Measurements from ENCODE around the gene DLG2.

DNA sequence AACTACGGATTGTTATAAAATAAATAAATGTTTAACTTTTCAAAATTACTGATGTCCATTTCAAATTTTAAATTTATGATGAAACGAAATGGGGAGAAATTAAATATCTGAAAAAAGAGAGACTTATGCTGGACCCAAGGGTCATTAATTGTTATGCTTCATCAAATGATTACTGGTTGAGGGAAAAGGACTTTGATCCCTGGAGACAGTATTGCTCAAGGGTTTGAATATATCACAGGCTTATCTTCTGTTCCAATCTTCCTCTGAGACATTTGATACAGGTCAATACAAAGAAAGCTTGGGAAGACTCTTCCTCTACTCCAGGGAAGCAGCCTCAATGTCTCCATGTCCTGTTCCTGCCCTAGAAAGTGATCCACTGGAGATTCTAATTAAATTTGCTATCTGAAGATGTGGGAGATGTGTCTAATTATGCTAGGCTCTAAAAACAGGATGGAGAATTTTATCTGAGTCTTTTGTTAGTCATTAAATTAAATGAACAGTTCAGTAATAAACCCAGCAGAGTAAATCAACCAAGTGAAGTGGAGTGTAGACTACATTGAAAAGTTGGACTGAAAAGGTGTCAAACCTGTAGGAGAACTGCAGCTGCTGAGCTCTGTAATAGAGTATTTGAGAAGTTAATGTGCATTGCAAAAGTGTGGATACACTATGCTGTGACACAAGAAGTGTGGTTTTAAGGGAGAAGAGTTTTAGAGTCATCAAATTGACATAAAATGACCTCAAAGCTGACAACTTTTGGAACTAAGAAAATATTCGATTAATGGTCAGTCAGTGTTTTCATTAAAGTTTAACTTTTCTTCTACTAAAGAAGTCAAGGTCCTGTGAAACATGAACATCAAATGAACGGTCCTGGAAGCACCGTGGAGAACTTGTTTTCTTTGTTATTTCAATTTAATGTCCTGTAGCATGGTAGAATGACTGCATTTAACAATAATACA lies 1717.3 kb downstream of the DLG2 start:
- TF ChIP-seq, protein P1, sequence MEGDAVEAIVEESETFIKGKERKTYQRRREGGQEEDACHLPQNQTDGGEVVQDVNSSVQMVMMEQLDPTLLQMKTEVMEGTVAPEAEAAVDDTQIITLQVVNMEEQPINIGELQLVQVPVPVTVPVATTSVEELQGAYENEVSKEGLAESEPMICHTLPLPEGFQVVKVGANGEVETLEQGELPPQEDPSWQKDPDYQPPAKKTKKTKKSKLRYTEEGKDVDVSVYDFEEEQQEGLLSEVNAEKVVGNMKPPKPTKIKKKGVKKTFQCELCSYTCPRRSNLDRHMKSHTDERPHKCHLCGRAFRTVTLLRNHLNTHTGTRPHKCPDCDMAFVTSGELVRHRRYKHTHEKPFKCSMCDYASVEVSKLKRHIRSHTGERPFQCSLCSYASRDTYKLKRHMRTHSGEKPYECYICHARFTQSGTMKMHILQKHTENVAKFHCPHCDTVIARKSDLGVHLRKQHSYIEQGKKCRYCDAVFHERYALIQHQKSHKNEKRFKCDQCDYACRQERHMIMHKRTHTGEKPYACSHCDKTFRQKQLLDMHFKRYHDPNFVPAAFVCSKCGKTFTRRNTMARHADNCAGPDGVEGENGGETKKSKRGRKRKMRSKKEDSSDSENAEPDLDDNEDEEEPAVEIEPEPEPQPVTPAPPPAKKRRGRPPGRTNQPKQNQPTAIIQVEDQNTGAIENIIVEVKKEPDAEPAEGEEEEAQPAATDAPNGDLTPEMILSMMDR (IDR thresholded peaks at IDR 0.05): no peak
- no peak for TF ChIP-seq POLR2AphosphoS5 (IDR thresholded peaks at IDR 0.05)
- TF ChIP-seq POLR2A (IDR thresholded peaks at IDR 0.05; ENCODE audit: low read depth): no peak
